OCI-LY3 (cell line): Measurements from ENCODE around the gene SMIM7.

Experiments
- H2AFZ ChIP-seq: fragments of 200-600, 300-600 bp; shearing (Covaris generic); 2 replicates; pipeline ENCODE4 v1.6.0; 2014; ENCODE audit warnings: antibody characterized with exemption, low read depth, low read length
- H3K27ac ChIP-seq: fragments of 200-600, 300-600 bp; sonication (generic); 2 replicates; pipeline ENCODE4 v1.5.1; 2014; ENCODE audit warnings: mild to moderate bottlenecking, low read length, moderate library complexity, mixed read lengths
- H3K27me3 ChIP-seq: fragments of 200-600, 300-600 bp; sonication (generic); 2 replicates; pipeline ENCODE4 v1.6.1; 2014; ENCODE audit warnings: low read depth, low read length, mixed read lengths
- H3K36me3 ChIP-seq: fragments of 200-600, 300-600 bp; sonication (generic); replicated peaks from 2 replicates; pipeline ENCODE3; 2014; ENCODE audit warnings: low read depth, low read length, mixed read lengths
- H3K4me1 ChIP-seq: fragments of 300-600, 200-600 bp; sonication (generic); 2 replicates; pipeline ENCODE4 v1.6.1; 2014; ENCODE audit warnings: low read length, mixed read lengths
- H3K4me2 ChIP-seq: fragments of 200-600, 300-600 bp; sonication (generic); 2 replicates; pipeline ENCODE4 v1.6.1; 2014; ENCODE audit warnings: low read length, mixed read lengths
- H3K4me3 ChIP-seq: fragments of 300-600, 200-600 bp; sonication (generic); 2 replicates; pipeline ENCODE4 v1.5.1; 2014; ENCODE audit warnings: antibody characterized with exemption, mild to moderate bottlenecking, low read length, moderate library complexity
- H3K79me2 ChIP-seq: fragments of 300-600, 200-600 bp; shearing (Covaris generic); 2 replicates; pipeline ENCODE4 v1.6.1; 2014; ENCODE audit warnings: mild to moderate bottlenecking, low read length, mixed read lengths
- H3K9ac ChIP-seq: fragments of 300-600, 200-600 bp; shearing (Covaris generic); 2 replicates; pipeline ENCODE4 v1.6.0; 2014; ENCODE audit warnings: mild to moderate bottlenecking, low read length, moderate library complexity
- H3K9me3 ChIP-seq: fragments of 200-600, 300-600 bp; shearing (Covaris generic); 2 replicates; pipeline ENCODE4 v1.6.1; 2014; ENCODE audit warnings: low read length, mixed read lengths; ENCODE audit not compliant: insufficient read depth
- H4K20me1 ChIP-seq: fragments of 200-600, 300-600 bp; sonication (generic); 2 replicates; pipeline ENCODE4 v1.6.1; 2016; ENCODE audit warnings: low read length, mixed read lengths; ENCODE audit not compliant: insufficient read depth
- CTCF ChIP-seq: fragments of 200-600, 300-600 bp; sonication (generic); IDR thresholded peaks from 2 replicates; pipeline ENCODE4 v1.5.1; 2014; ENCODE audit warnings: antibody characterized with exemption, low read length, low read depth
- EZH2phosphoT487 ChIP-seq: fragments of 200-600 bp; shearing (Covaris generic); IDR thresholded peaks from 2 replicates; pipeline ENCODE4 v1.6.1; 2018; ENCODE audit warnings: antibody characterized with exemption, mixed run types, low read depth

The SMIM7 gene

GRCh38 chr19:16613841-16614240 lies 46.1 kb downstream of the SMIM7 start:
- Histone ChIP-seq H4K20me1 (peaks cover 90% of the 10 kb centered on the region), H3K9ac (no peak overlapping the region), H3K79me2 (peaks cover 100% of the 10 kb centered on the region), H3K36me3 (no peaks in the 10 kb centered on the region), H3K4me2 (no peak overlapping the region), H3K27me3 (no peaks in the 10 kb centered on the region), H3K9me3 (no peaks in the 10 kb centered on the region), H3K27ac (no peak overlapping the region), H2AFZ (no peak overlapping the region), H3K4me1 (peaks cover 8% of the 10 kb centered on the region), H3K4me3 (no peak overlapping the region)
- TF ChIP-seq EZH2phosphoT487 (no peak), CTCF (no peak)

GRCh38 chr19:16612636-16613035 lies 47.3 kb downstream of the SMIM7 start:
- H3K4me2 ChIP-seq, result no peak overlapping the region
- no peak overlapping the region for H2AFZ ChIP-seq
- peaks cover 90% of the 10 kb centered on the region for H4K20me1 ChIP-seq
- H3K9ac ChIP-seq, result no peak overlapping the region
- H3K9me3 ChIP-seq, result no peaks in the 10 kb centered on the region
- no peak for TF ChIP-seq EZH2phosphoT487
- no peak; the same call in 1 of the 2 replicates for TF ChIP-seq CTCF
- peaks cover 100% of the 10 kb centered on the region for H3K79me2 ChIP-seq
- H3K27me3 ChIP-seq, result no peaks in the 10 kb centered on the region
- H3K4me3 ChIP-seq, result no peak overlapping the region
- no peaks in the 10 kb centered on the region for H3K36me3 ChIP-seq
- H3K27ac ChIP-seq, result no peak overlapping the region
- H3K4me1 ChIP-seq, result peaks cover 18% of the 10 kb centered on the region

- H4K20me1 ChIP-seq, result peaks cover 84% of the 10 kb centered on the region
- no peak overlapping the region for H3K4me2 ChIP-seq
These were observed 48.8 kb downstream of the SMIM7 start for GRCh38 chr19:16611121-16611520.

GRCh38 chr19:16609511-16610200 lies 50.3 kb downstream of the SMIM7 start:
- no peak overlapping the region for H3K4me2 ChIP-seq
- H3K4me1 ChIP-seq, result peaks cover 29% of the 10 kb centered on the region

More at GRCh38 chr19:16611121-16611520, 48.8 kb downstream of the SMIM7 start:
- Histone ChIP-seq H3K27ac (no peak overlapping the region), H3K4me1 (peaks cover 18% of the 10 kb centered on the region), H2AFZ (no peak overlapping the region), H3K36me3 (no peaks in the 10 kb centered on the region), H3K27me3 (no peaks in the 10 kb centered on the region), H3K9ac (no peak overlapping the region), H3K4me3 (no peak overlapping the region), H3K79me2 (peaks cover 99% of the 10 kb centered on the region), H3K9me3 (no peaks in the 10 kb centered on the region)
- TF ChIP-seq CTCF (no peak), EZH2phosphoT487 (no peak)

More at GRCh38 chr19:16609511-16610200, 50.3 kb downstream of the SMIM7 start:
- peaks cover 99% of the 10 kb centered on the region for H3K79me2 ChIP-seq
- H3K27ac ChIP-seq, result no peak overlapping the region
- no peaks in the 10 kb centered on the region for H3K27me3 ChIP-seq
- no peak overlapping the region for H3K4me3 ChIP-seq
- TF ChIP-seq EZH2phosphoT487 (no peak), CTCF (no peak)
- H3K9me3 ChIP-seq, result no peaks in the 10 kb centered on the region
- no peak overlapping the region for H2AFZ ChIP-seq
- no peak overlapping the region for H3K9ac ChIP-seq
- H4K20me1 ChIP-seq, result peaks cover 84% of the 10 kb centered on the region
- H3K36me3 ChIP-seq, result no peaks in the 10 kb centered on the region
